Ovary (tissue), 3 donors: Measurements from ENCODE around the gene ARMH3.

Source experiments
- EP300 ChIP-seq: sonication (generic); formaldehyde crosslinking; IDR thresholded peaks from one replicate; pipeline ENCODE4 v1.6.1; 2017; ENCODE audit warnings: antibody characterized with exemption
- TF ChIP-seq, protein P1 (sequence below), 3 donors: fragments of 450-650 bp in 2 of 3; fragments of 200-600 bp in 1 of 3; IDR thresholded peaks; one replicate each; pipeline versions ENCODE4 v1.5.1 to v1.8.0; 2016 to 2022; ENCODE audit warnings: antibody characterized with exemption in 3 of 3, mild to moderate bottlenecking in 1 of 3
- donor health status: DM: no; HTN: no; CAD: no.

- TF ChIP-seq, protein P1, sequence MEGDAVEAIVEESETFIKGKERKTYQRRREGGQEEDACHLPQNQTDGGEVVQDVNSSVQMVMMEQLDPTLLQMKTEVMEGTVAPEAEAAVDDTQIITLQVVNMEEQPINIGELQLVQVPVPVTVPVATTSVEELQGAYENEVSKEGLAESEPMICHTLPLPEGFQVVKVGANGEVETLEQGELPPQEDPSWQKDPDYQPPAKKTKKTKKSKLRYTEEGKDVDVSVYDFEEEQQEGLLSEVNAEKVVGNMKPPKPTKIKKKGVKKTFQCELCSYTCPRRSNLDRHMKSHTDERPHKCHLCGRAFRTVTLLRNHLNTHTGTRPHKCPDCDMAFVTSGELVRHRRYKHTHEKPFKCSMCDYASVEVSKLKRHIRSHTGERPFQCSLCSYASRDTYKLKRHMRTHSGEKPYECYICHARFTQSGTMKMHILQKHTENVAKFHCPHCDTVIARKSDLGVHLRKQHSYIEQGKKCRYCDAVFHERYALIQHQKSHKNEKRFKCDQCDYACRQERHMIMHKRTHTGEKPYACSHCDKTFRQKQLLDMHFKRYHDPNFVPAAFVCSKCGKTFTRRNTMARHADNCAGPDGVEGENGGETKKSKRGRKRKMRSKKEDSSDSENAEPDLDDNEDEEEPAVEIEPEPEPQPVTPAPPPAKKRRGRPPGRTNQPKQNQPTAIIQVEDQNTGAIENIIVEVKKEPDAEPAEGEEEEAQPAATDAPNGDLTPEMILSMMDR (IDR thresholded peaks at IDR 0.05), result no peak
- TF ChIP-seq EP300, result no peak
Observed at GRCh38 chr10:101935431-101935830, 120.5 kb downstream of the ARMH3 start.
